Esophagus mucosa (tissue), 1 donor: ENCODE results near the gene NDUFB11. TPM values are rescaled to one million over a fixed set of nuclear protein-coding genes. Genes with fewer than 3 reads are reported as not detected.

Experiments
- total RNA-seq: library from RNA; stranded (reverse); gene quantifications from one replicate; pipeline ENCODE4 v1.2.4, GENCODE V29; 2023
- donor health status: DM: yes; HTN: yes; CAD: no.

Gene NDUFB11
- total RNA-seq, 1 donor from 2014 or later = 67.4 TPM

Other genes starting within 250 kb of the NDUFB11 start
- gene JADE3, start 232.3 kb downstream of the NDUFB11 start, total RNA-seq = 4.9 TPM
- gene RGN, start 66.3 kb downstream of the NDUFB11 start, total RNA-seq = 0.20 TPM
- gene RBM10, start 519 bp upstream of the NDUFB11 start, total RNA-seq = 23.6 TPM
- gene UBA1, start 49.1 kb upstream of the NDUFB11 start, total RNA-seq = 190 TPM
- gene CDK16, start 74.0 kb upstream of the NDUFB11 start, total RNA-seq = 80.7 TPM
- 13.2 TPM for gene USP11, start 88.3 kb upstream of the NDUFB11 start, total RNA-seq
- gene ZNF157, start 225.9 kb upstream of the NDUFB11 start, total RNA-seq = 0.16 TPM